NOMO-1 treated with DMSO at 0.1 percent for 48 hours (cell line): Measurements from ENCODE around the gene EMC6.
A peak's percentile ranks its signal among the peaks of the same experiment; 100 is the strongest.
"Not testable (repeated sequence)": the region's sequence is repeated elsewhere in the genome, so short reads cannot be mapped to it uniquely, and the experiment has no call there.

Source experiments
- DNase-seq: peaks from one replicate; lab custom pipeline; 2025; ENCODE audit not compliant: unreplicated experiment; lab: John Stamatoyannopoulos, UW

EMC6 gene

DNA sequence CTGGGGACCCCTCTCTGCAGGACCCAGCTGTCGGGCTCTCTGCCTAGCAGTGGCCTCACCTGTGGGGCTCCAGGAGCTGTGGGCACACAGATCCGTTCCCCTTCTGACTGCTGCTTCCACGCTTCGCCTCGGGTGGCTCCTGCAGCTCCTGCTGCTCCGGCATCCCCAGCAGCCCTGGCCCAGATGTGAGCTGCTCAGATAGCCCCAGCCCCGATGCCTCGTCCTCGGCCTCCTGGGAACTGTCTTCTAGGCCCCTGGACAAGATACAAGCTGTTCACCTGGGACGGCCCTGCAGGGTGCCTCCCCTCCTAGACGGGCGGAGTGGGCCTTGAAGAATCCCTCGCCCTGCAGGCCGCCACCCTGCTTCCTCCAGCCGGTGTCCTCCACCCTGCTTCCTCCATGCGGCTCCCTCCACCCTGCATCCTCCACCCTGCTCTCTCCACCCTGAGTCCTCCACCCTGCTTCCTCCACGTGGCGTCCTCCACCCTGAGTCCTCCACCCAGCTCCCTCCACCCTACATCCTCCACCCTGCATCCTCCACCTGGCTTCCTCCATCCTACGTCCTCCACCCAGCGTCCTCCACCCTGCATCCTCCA is 11.0 kb downstream of the EMC6 start:
- no peak for DNase-seq

DNA sequence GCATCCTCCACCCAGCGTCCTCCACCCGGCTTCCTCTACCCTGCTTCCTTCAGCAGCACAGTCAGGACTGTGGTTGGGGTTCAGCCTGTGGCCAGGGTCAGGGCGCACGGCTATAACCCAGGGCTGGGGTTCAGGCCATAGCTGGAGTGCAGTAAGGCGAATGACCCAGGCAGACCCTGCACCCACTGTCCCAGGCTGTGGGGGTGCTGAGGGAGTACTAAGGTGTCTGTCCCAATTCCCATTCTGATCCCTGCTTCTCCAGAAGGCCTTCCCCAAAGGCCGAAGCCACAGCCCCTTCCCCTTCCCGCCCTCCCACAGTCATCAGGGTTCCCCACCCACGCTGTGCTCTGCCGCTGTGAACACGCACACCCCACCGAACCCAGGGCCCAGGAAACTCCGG is 12.4 kb downstream of the EMC6 start:
- DNase-seq = no peak

DNA sequence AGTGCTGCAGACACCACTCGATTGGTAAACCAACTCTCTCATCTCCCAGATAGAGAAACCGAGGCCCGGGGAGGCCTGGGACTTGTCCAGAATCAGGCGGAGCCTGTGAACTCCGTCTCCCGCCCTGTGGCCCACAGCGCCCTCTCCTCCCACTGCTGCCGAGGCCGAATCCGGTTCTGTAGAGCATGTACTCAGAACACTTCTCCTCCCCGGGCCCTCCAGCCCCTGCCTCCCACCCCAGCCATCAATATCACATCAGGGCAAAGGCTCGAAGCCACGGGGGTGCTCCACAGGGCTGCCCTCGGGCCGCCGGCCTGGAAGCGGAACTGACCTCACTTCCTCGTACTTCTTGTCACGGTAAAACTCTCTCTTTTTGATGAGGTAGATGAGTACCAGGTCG is 13.0 kb downstream of the EMC6 start:
- no peak for DNase-seq

DNA sequence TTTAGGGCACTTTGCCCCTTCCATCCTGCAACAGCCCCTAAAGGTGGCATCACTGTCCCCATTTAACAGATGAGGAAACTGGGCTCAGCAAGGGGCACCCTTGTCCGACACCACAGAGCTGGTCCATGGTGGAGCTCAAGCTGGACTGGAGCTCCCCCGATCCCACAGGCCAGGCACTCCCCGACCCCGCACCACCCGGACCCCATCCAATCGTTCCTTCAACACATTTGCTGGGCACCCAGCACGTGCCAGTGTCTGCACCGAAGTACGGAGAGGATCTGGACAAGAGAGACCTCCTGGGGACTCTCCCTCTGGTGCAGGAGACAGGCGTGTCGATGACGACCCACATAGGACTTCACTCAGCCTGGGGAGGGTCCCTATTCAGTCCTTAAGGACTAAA is 13.4 kb downstream of the EMC6 start:
- DNase-seq = no peak

DNA sequence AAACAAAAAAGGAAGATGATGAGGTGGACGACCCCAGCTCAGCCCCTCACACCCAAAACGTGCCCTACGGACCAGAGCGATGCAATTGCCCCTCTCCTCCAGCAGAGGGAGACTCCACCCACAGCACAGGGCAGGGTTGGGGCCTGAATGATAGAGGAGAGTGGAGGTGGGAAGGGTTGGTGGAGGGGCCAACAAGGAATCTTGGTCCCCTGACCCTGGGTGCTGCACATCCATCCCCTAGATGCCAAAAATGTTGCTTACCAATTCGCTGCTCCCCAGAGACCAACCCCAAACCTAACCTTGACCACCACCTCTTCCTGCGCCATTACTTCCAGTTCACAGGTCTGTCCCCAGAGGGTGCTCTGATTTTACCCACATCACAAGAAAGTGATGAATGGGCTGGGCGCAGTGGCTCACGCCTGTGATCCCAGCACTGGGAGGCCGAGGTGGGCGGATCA is 14.5 kb downstream of the EMC6 start:
- peak; percentile 36 for DNase-seq

DNA sequence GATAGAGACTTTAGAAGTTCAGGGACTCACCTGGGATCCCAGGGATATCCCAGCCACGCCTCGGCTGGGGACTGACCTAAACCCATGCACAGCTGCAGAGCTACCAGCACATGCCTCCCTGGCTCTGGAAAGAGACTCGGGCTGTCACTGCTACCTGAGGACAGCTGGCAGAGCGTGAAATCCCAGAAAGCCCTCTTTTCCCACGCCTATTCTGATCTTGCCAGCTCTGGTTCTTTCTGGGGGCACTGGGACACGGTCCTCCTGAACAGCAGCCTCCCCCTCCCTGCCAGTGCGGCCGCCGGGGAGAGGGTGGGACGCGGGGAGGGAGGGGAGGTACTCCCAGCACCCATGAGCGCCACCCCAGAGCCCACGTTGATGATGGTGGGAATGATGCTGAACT is 16.6 kb downstream of the EMC6 start:
- DNase-seq = no peak

DNA sequence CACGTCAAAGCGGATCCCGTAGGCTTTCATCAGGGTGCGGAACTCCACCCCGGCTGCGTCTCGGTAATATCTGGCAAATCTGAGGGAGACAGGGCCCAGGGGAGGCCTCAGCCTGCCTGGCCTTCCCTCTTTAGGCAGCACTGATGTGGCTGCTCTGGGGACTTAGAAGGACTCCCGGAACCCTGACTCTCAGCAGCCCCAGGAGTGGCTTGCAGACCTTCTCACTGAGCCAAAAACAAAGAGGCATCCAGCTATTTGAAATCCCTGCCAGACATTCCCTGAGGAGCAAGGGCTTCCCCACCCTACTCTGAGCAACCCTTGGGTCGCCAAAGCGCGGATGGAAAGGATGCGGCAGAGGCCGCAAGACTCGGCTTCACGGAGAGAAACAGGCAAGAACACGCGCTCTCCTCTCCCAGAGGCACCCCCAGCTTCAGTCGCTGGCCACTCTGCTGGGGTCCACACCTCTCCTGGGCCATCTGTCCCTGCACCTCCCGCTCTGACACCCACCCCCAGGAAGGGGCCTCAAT is 19.5 kb downstream of the EMC6 start:
- DNase-seq = no peak

DNA sequence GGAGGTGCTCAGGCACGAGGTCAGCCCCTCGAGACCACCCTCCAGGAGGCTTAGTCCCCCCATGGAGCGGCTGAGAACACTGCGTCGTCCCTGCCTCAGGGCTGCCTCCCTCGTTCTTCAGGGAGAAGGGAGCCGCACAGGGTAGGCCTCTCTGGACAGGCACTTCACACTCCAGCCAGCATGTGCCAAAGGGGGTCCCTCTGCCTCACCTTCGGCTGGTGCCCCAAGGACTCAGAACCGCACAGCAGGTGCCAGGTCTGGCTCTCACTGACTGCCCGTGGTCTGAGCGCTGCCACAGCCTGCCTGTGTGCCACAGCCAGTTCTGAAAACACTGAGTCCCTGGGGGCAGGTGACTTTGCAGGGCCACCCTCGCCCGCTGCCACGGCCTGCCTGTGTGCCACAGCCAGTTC is 20.2 kb downstream of the EMC6 start:
- no peak for DNase-seq

DNA sequence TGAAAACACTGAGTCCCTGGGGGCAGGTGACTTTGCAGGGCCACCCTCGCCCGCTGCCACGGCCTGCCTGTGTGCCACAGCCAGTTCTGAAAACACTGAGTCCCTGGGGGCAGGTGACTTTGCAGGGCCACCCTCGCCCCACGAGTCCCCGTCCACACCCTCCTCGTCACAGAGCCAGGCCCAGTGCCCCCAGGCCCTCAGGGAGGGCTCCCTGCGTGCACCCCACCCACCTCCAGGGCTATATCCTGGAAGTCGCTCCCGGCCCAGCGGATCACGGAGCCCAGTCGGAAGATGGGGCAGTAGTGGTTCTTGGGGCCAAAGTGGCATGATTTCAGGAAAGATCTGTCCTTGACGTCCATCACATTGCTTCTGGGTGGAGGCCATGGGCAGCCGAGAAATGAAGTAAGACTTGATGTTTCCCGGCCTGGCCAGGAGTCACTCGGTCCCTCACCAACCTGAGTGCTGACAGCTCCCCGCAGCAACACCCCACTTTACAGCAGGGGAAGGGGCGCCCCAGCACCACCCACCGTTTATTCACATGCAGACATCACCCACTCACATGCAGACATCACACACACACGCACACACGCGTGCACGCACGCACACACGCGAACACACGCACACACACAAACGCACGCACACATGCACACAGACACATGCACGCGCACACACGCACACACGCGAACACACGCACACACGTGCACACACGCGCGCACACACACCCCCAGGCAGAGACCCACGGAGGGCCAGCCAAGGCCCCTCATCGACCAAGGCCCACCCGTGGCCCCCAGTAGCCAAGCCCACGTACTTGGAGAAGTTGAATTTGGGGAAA is 20.9 kb downstream of the EMC6 start:
- no peak for DNase-seq

DNA sequence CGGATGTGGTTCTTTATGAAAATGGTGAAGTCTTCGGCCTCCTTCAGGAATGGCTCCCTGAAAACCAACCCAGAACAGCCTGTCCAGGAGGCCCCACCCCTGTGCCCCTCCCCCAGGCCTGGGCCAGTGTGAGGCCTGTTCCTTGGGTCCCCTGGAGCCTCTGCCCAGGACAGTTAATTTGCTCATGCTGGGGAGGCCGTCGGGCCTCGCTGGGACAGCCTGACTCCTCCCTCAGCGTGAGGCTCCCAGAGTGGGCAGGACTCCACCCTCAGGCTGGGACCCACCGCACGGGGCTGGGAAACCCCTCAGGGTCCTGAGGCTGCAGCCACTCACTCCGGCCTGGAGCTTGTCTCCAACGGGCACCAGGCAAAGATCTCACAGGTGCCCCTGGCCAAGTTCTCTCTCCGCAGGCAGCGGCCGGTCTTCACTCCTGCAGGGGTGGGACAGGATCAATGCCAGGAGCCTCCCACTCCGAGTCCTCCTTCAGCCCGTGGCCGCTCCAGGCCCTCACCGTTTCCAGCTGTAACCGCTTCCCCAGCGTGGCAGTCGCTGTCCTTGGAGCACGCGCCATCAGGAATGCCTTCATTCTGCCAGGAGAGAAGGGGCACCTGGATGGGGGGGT is 21.6 kb downstream of the EMC6 start:
- no peak for DNase-seq

DNA sequence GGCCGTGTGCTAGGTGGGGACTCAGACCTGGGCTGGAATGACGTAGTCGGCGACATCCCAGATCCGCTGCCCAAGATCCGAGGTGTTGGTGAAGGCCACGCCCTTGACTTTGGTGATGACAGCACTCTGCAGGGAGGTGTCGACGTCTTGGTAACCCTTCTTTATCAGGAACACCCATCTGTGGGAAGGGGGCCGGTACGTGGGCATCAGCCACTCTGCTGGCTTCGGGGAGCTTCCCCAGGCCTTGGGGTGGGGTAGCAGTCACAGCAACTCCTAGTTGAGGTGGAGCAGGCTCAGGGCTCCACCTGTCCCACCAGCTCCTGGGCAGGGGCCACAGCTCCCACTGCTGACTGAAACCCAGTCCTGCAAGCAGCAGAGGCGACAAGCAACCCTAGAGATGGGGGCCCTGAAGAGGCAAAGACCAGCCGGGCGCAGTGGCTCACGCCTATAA is 23.0 kb downstream of the EMC6 start:
- DNase-seq = no peak

DNA sequence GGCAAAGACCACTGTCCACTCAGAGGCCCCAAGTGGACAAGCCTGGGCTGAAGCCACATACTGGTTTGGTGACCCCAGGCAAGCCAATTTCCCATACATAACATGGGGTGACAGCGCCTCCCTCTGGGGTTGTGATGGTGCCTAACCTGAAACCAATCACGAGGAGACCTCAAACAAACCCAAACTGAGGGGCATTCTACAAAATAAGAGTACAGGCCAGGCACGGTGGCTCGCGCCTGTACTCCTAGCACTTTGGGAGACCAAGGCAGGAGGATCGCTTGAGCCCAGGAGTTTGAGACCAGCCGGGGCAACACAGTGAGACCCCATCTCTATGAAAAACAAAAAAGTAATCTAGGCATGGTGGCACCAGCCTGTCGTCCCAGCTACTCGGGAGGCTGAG is 23.7 kb downstream of the EMC6 start:
- DNase-seq = no peak

DNA sequence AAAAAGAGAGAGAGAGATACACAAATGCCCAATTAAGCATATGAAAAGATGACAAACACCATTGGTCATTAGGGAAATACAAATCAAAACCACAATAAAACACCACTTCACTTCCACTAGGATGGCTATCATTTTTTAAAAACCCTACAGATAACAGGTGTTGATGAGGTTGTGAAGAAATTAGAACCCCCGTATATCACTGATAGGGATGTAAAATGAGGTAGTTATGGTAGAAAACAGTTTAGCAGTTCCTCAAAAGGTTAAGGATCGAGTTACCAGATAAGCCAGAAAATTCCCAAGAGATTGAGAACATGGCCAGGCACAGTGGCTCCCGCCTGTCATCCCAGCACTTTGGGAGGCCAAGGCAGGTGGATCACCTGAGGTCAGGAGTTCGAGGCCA is 24.5 kb downstream of the EMC6 start:
- DNase-seq = no peak

DNA sequence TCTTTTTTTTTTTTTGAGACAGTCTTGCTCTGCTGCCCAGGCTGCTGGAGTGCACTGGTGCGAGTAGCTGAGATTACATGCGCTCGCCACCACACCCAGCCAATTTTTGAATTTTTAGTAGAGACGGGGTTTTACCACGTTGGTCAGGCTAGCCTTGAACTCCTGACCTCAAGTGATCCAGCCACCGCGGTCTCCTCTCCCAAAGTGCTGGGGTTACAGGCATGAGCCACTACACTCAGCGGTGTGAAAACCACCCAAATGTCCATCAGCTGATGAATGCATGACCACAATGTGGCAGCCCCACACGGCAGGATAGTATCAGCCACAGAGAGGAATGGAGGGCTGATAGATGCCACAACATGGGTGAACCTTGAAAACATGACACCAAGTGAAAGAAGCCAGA is 25.2 kb downstream of the EMC6 start:
- no peak for DNase-seq

DNA sequence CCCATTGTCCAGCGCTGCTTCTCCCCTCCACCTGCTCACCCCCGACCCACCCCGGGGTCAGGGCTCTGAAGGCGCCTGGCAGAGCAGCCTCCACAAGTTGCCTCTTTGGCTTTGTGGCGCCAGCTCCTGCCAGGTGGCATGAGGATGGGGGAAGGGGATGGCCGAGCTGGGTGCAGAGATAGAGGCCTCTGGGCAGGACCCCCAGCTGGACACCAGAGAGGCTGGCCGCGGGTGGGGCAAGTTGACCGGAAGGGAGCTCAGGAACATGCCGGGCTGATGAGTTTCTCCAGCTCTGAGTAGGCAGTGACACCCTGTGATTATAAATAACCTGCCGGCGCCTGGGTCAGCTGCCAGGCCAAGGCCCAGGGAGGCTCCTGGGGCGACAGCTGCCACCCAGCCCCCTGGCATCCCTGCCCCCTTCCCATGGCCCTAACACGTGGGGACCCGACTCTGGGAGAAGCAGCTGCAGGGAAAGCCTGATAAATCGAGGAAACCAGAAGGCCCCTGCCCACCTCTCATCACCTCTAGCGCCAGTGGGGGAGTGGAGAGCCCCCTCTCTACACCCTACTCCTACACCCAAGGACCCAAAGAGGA is 26.6 kb downstream of the EMC6 start:
- no peak for DNase-seq

DNA sequence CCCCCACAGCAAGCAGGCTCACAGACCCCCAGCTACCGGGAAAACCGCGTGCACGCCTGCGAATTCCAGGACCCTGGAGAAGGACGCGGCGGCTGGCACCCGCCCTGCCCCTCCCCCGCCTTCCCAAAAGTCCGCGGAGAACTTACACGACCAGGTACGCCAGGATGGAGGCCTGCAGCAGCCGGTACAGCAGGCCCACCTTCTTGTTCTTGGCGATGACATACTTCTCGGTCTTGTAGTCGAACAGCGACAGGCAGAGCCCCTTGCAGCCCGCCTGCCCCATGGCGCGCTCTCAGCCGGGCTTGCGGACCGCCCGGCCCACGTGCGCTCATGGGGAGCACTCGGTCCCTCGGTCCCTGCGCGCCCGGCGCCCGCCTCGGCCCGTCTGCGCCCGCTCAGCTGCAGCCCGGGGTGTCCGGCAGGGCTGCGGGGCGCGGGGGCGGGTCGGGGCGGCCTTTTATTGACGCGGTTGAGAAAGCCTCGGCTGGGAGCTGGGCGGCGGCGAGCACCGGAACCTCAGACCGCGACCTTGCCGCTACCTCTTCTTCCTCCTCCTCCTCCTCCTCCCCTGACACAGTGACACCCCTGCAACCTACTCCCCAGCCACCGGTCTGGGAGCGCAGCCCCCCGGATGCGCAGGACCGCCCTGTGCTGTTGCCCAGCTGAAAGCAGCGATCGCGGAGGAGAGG is 27.3 kb downstream of the EMC6 start, which contains the start of gene P2RX5:
TSS of gene P2RX5 (minus strand) at position 433 of the 689 bp plus-strand sequence. CDS start at position 283, 150 bp downstream.
- peak; percentile 13 for DNase-seq

DNA sequence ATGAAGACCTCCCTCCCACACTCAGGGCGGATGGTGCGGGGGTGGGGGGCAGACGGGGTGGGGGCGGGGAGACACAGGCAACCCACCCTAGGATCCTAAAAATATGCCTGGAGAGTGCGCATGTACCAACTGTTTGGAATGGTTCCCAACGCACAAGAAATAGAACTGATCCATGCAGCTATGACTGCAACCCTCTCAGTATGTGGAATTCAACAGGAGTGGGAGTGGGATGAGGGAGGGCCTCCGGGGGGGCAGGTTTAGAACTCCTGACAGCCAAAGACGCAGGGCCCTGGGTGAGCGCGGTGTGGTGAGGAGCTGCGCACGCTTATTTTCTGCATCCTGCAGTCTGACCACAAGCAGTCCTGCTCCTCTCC is 28.5 kb downstream of the EMC6 start:
- no peak for DNase-seq

DNA sequence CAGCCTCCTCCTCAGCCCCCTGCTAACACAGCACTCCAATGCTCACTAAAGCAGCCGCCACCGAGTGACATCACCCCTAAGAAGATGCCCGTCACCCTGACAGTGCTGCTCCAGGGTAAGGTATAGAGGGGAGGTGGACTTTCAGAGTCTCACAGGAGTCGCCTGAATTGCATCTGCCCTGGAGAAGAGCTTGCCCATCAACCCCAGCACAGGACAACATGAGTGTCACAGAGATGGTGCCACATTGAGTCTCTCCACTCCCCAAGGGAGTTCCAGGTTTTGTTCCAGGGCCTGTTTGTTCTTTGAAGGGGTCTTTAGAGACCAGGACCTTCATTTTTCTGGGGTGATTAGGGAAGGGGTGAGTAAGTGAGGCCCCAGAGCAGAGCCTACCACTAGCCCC is 29.5 kb downstream of the EMC6 start:
- no peak for DNase-seq

DNA sequence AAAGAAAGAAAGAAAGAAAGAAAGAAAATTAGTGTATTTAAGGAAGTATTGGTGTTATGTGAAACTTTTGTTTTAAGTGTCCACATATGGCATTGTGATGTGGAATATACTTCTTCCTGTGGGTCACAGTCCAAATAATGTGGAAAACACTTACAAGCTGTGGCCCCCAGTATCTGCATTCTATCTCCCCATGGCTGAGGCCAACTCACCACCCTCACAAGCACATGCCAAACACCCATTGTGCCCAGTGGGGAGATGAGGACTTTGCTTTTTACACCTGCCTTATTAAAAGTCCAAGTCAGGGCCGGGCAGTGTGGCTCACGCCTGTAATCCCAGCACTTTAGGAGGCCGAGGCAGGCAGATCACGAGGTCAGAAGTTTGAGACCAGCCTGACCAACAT is 31.3 kb downstream of the EMC6 start:
- DNase-seq = no peak

DNA sequence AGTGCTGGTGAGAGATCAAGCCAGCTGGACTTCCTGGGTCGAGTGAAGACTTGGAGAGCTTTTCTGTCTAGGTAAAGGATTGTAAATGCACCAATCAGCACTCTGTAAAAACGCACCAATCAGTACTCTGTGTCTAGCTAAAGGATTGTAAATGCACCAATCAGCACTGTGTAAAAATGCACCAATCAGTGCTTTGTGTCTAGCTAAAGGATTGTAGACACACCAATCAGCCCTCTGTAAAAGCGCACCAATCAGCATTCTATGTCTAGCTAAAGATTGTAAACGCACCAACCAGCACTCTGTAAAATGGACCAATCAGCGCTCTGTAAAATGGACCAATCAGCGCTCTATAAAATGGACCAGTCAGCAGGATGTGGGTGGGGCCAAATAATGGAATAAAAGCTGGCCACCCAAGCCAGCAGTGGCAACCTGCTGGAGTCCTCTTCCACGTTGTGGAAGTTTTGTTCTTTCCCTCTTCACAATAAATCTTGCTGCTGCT is 33.5 kb downstream of the EMC6 start:
- not testable (repeated sequence) for DNase-seq
